ENCODE data around the gene STOML1.
A peak's percentile ranks its signal among the peaks of the same experiment; 100 is the strongest.

The STOML1 gene

DNA sequence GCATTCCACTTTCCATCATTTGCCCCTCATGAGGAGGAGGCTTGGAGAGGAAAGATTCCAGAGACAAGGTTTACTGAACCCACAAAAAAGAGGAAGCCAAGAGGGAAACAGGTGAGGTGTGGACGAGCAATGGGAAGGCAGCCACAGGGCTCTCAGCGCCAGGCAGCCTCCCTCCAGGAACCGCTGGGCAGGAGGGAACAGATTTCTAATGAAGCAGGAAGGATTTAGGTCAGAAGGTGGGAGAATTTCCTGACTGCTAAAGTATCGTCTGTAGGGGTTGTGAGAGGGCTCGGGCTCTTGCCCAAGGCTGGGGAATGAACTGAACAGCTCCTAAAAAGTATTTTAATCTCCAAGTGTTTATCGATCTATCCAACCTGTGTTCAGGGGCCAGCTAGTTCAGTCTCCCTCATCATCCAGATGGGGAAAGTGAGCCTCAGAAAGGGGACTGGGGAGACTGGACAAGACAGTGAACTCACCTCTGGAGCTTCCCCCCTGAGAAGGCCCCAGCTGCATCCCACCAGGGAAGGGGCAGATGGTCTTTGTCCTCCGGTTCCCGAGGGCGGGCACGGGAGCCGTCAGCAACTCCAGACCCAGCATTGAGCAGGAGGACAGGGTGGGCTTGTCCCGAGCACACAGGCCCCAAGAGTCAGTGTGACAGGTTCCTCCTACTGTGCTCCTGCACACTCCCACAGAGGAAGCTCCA is 55.4 kb downstream of the STOML1 start:
- H3K4me3 ChIP-seq (ENCODE audit: control insufficient read depth, low read depth, low read length): no peak overlapping the region
- TF ChIP-seq, protein P1, sequence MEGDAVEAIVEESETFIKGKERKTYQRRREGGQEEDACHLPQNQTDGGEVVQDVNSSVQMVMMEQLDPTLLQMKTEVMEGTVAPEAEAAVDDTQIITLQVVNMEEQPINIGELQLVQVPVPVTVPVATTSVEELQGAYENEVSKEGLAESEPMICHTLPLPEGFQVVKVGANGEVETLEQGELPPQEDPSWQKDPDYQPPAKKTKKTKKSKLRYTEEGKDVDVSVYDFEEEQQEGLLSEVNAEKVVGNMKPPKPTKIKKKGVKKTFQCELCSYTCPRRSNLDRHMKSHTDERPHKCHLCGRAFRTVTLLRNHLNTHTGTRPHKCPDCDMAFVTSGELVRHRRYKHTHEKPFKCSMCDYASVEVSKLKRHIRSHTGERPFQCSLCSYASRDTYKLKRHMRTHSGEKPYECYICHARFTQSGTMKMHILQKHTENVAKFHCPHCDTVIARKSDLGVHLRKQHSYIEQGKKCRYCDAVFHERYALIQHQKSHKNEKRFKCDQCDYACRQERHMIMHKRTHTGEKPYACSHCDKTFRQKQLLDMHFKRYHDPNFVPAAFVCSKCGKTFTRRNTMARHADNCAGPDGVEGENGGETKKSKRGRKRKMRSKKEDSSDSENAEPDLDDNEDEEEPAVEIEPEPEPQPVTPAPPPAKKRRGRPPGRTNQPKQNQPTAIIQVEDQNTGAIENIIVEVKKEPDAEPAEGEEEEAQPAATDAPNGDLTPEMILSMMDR (conservative IDR thresholded peaks at IDR 0.05; ENCODE audit: control insufficient read depth, insufficient read depth, low read depth, low read length): no peak
- no peak for DNase-seq (ENCODE audit: low read depth)

DNA sequence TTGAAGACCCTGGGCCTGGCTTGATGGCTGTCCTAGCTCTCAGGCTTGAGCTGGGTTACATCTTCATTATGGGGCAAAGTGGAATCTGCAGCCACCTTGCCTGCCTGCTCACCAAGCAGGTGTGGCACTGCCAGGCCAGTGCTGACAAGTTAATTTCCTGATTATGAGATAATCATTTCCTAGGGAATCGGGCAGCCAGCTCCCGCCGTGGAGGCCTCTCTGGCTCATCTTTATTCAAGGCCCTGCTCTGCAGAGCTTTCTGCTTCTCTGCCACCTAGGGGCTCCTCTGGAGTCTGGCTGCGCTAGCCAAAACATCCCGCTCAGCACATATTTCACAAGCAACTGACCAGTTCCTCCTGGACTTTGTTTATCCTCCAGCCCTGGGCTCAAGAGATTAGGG is 55.9 kb downstream of the STOML1 start:
- TF ChIP-seq, protein P1 (conservative IDR thresholded peaks at IDR 0.05; ENCODE audit: control insufficient read depth, insufficient read depth, low read depth, low read length): peak; percentile 11
- peak; percentile 47 for DNase-seq (ENCODE audit: low read depth)
- no peak overlapping the region for H3K4me3 ChIP-seq (ENCODE audit: control insufficient read depth, low read depth, low read length)

DNA sequence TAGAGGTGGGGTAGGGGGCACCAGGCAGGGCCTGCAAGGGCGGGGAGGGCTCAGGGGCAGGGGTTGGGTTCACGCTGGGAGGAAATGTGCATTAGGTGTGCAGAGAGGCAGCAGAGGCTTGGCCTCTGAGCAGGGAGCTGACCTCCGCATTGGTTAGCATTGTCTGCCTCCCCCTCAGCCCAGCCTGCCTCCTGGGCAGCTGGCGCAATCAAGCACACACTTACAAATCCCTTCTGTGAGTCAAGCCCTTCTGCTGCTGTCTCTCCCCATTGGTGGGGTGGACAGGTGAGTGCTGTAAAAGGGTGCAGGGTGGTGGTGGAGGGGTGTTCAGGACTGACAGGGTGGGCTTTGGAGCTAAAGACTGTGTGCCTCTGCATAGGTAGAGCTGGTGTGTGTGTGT is 56.5 kb downstream of the STOML1 start:
- H3K4me3 ChIP-seq (ENCODE audit: control insufficient read depth, low read depth, low read length): no peak overlapping the region
- peak; percentile 42 for DNase-seq (ENCODE audit: low read depth)
- TF ChIP-seq, protein P1 (conservative IDR thresholded peaks at IDR 0.05; ENCODE audit: control insufficient read depth, insufficient read depth, low read depth, low read length): no peak

DNA sequence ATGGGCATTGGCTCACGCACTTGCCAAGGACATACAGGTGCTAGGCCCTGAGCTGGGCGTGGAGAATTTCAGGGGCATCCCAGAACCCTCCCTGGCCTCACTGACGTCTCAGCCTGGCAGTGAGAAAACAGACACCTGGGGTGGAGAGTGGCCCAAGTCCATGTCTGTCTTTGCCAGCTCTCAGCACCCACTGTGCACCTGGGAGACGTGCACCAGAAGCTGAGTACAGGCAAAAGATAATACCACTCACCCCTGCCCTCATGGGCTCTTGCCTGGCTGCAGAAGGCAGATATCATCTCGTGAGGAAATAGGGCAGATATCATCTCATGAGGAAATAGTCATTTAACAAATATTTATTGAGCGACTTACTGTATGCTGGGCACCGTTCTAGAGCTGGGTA is 57.8 kb downstream of the STOML1 start:
- no peak overlapping the region for H3K4me3 ChIP-seq (ENCODE audit: control insufficient read depth, low read depth, low read length)
- TF ChIP-seq, protein P1 (conservative IDR thresholded peaks at IDR 0.05; ENCODE audit: control insufficient read depth, insufficient read depth, low read depth, low read length): no peak
- no peak for DNase-seq (ENCODE audit: low read depth)

DNA sequence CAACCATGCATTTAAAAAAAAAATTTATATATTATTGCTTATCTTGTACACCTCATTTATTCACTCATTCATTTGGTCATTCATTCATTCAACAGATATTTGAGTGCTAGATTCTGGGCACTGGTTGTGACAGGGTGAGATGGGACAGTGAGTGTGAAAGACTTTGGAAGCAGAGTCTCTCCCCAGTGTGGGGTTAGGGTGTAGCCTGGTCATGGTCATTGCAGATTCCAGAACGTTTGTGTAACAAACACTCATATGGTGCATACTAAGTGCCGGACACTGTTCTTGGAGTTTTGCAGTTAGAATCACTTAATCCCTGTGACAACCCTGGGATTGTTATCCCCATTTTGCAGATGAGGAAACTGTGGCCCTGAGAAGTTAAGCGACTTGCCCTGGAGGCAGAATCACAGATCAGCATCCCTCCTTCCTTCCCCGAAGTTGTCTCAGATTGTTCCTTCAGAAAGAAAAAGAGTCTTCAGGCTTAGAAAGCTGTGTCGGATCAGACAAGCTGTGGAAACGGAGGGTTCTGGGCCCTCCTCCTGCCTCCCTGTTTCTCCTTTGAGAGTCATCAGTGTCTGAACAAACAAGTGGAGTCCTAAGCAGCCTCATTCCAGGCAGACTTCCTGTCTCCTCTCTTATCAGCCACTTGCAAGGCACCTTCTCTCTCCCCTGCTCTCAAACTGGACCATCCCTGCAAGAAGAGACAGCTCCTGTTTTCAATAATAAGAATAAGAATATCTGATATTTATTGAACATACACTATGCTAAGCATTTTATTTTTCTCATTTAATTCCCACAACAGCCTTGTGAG is 59.5 kb downstream of the STOML1 start:
- no peak overlapping the region for H3K4me3 ChIP-seq (ENCODE audit: control insufficient read depth, low read depth, low read length)
- no peak for DNase-seq (ENCODE audit: low read depth)
- TF ChIP-seq, protein P1 (conservative IDR thresholded peaks at IDR 0.05; ENCODE audit: control insufficient read depth, insufficient read depth, low read depth, low read length): no peak

DNA sequence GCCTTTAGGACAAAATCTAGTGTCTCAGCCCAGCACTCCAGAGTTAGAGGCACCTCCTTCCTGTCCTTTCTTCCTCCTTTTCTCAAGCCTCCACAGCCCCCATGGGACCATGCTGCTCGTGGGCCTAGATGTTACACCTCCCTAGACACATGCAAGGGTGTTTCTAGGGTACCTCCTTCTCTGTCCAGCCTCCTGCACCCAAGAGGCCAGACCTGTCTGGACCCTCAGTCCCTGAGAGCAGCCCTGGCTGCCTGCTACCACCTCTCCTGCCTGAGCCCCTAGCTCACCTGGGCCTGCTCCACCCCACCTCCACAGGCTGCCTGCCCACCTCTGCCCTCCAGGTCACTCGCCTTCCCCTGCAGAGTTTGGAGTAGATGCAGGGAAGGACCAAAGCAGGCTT is 60.7 kb downstream of the STOML1 start:
- TF ChIP-seq, protein P1 (conservative IDR thresholded peaks at IDR 0.05; ENCODE audit: control insufficient read depth, insufficient read depth, low read depth, low read length): no peak
- no peak overlapping the region for H3K4me3 ChIP-seq (ENCODE audit: control insufficient read depth, low read depth, low read length)
- no peak for DNase-seq (ENCODE audit: low read depth)

Measured in fibroblast of mammary gland (primary cell).